ENCODE data around the gene CALY.
"Not testable (repeated sequence)": the region's sequence is repeated elsewhere in the genome, so short reads cannot be mapped to it uniquely, and the experiment has no call there.

The CALY gene

DNA sequence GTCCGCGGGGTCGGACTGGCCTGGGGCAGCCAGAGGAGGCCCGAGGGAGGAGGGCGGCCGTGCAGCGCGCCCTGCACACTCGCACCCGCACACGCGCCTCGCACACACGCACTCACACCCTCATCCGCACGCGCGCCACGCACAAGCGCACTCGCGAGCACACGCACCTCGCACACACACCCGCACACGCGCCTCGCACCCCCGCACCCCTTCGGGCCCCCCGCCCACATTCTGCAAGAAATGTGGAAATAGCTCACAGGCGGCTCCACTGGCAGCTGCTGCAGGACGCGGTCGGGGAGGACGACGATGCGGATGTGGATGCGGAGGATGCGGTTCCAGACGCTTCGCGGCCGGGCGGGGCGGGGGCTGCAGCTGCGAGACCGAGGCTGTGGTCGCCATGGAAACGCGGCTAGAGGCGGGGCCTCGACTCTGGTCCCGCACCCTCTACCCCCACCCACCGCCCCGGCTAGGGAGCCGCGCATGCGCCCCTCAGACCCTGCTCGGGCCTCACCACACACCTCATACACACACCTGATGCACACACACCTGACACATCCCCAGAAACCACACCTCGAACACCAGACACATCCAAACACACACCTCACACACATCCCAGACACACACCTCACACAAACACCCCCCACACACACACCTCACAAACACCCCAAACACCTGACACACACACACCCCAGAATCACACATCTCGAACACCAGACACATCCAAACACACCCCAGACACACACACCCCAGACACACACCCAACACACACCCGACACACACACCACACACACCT lies at the start of gene CALY:
TSS of gene CALY (minus strand) at position 320 of the 793 bp plus-strand sequence. CDS start 7,907 bp downstream, outside the sequence.
- peak; percentile 47 for DNase-seq (ENCODE audit: low spot score)
- H3K36me3 Mint-ChIP-seq (ENCODE audit: low read depth): no peaks in the 10 kb centered on the region
- no peak within 1 kb of the TSS for H3K27ac Mint-ChIP-seq

DNA sequence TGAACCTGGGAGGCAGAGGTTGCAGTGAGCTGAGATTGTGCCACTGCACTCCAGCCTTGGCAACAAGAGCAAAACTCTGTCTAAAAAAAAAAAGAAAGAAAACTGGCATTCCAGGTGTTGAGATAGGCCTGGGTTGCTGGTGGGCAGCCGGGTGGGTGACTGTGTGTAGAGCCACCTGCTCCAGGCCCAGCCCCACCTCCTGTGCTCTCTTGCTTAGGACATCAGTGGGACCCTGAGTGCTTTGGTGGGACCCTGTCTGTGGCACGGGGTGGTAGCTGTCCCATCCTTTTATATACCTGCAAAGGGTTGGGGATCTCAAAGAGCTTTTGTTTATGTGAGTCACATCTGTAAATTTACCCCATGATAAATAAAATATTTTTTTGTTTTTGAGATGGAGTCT lies 48.5 kb upstream of the CALY start:
- Mint-ChIP-seq H3K27ac (no peak overlapping the region), H3K9me3 (no peaks in the 10 kb centered on the region)

More for the DNA sequence above, at the start of gene CALY:
- peak within 1 kb of the TSS; percentile 55 for H3K4me3 Mint-ChIP-seq
- H3K9me3 Mint-ChIP-seq: no peaks in the 10 kb centered on the region
- peaks cover 6% of the 10 kb centered on the region for H3K4me1 Mint-ChIP-seq (ENCODE audit: low read depth)
- peaks cover 27% of the 10 kb centered on the region for H3K27me3 Mint-ChIP-seq (ENCODE audit: low read depth)

DNA sequence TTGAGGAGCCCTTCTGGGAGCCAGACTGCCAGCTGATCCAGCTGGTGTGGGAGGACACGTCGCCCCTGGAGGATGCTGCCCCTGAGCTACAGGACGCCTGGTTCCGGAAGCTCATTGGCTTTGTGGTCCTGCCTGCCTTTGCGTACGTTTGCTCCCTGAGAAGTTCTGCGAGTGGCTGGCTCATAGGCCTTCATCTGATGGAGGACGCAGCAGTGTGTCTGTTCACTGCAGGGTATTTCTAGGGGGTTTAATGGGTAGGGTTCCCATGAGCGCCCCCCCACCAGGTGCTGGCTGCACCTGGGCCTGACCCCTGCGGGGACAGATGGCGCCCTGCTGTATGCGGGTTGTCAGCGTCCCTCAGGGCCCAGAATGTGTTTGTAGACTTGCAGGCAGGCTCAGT lies 47.4 kb upstream of the CALY start:
- DNase-seq (ENCODE audit: low spot score): no peak
- peaks cover 3% of the 10 kb centered on the region for H3K36me3 Mint-ChIP-seq (ENCODE audit: low read depth)
- no peaks in the 10 kb centered on the region for H3K27me3 Mint-ChIP-seq (ENCODE audit: low read depth)
- peaks cover 11% of the 10 kb centered on the region for H3K4me1 Mint-ChIP-seq (ENCODE audit: low read depth)
- no peak overlapping the region for H3K27ac Mint-ChIP-seq
- H3K9me3 Mint-ChIP-seq: no peaks in the 10 kb centered on the region
- no peak overlapping the region for H3K4me3 Mint-ChIP-seq

More for the DNA sequence above, 48.5 kb upstream of the CALY start:
- Mint-ChIP-seq H3K4me3 (no peak overlapping the region), H3K36me3 (ENCODE audit: low read depth) (peaks cover 3% of the 10 kb centered on the region), H3K4me1 (ENCODE audit: low read depth) (peaks cover 20% of the 10 kb centered on the region), H3K27me3 (ENCODE audit: low read depth) (no peaks in the 10 kb centered on the region)
- DNase-seq (ENCODE audit: low spot score): no peak

DNA sequence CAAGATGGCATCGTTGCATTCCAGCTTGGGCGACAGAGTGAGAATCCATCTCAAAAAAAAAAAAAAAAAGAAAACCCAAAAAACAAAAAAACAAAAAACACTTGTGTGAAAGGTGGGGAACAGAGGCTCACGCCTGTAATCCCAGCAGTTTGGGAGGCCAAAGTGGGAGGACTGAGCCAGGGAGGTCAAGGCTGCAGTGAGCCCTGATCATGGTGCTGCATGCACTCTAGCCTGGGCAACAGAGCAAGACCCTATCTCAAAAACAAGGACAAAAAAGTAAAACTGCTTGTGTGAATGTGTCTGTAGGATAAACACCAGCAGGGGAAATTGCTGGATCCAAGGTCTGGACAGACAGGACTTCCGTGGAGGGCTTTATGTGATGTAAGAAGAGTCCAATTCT lies 46.9 kb upstream of the CALY start:
- Mint-ChIP-seq H3K4me1 (ENCODE audit: low read depth) (peaks cover 8% of the 10 kb centered on the region), H3K9me3 (no peaks in the 10 kb centered on the region), H3K27ac (no peak overlapping the region), H3K36me3 (ENCODE audit: low read depth) (peaks cover 3% of the 10 kb centered on the region), H3K27me3 (ENCODE audit: low read depth) (no peaks in the 10 kb centered on the region), H3K4me3 (no peak overlapping the region)
- no peak for DNase-seq (ENCODE audit: low spot score)

GRCh38 chr10:133381036-133381435 lies 44.3 kb upstream of the CALY start:
- no peak overlapping the region for H3K4me3 Mint-ChIP-seq

GRCh38 chr10:133379801-133380666 lies 43.3 kb upstream of the CALY start:
- no peak overlapping the region for H3K27ac Mint-ChIP-seq
- peak overlapping the region; percentile 60 for H3K4me3 Mint-ChIP-seq
- H3K9me3 Mint-ChIP-seq: no peaks in the 10 kb centered on the region
- DNase-seq (ENCODE audit: low spot score): no peak
- peaks cover under 1% of the 10 kb centered on the region for H3K27me3 Mint-ChIP-seq (ENCODE audit: low read depth)
- H3K36me3 Mint-ChIP-seq (ENCODE audit: low read depth): no peaks in the 10 kb centered on the region
- H3K4me1 Mint-ChIP-seq (ENCODE audit: low read depth): peaks cover 4% of the 10 kb centered on the region

More at GRCh38 chr10:133381036-133381435, 44.3 kb upstream of the CALY start:
- H3K4me1 Mint-ChIP-seq (ENCODE audit: low read depth): peaks cover 4% of the 10 kb centered on the region
- H3K36me3 Mint-ChIP-seq (ENCODE audit: low read depth): no peaks in the 10 kb centered on the region
- H3K9me3 Mint-ChIP-seq: no peaks in the 10 kb centered on the region
- no peak overlapping the region for H3K27ac Mint-ChIP-seq
- DNase-seq (ENCODE audit: low spot score): no peak
- H3K27me3 Mint-ChIP-seq (ENCODE audit: low read depth): no peaks in the 10 kb centered on the region

DNA sequence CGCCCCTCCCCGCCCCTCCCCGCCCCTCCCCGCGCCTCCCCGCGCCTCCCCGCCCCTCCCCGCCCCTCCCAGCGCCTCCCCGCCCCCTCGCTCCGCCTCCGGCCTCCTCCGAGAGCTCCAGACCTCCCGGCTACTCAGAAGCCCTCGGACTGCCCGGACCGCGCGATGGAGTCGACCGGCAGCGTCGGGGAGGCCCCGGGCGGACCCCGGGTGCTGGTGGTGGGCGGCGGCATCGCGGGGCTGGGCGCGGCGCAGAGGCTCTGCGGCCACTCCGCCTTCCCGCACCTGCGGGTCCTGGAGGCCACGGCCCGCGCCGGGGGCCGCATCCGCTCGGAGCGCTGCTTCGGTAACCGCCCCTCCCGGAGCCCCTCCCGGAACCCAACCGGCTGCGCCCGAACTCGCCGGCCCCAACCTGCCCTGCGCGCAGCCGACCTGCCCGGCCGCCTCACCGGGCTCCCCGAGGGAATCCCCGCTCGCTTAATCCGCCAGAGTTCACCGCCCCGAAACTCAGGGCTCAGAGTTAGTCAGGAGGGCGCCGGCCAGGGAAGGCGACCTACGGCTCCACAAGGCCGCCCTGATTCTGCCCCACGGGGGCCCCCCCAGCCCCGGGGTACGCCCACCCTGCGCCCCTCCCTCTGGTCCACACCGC lies 42.6 kb upstream of the CALY start, which contains the start of gene PAOX:
TSS of gene PAOX (plus strand) at position 111 of the 649 bp plus-strand sequence. CDS start at position 166, 55 bp downstream.
- peak; percentile 67 for DNase-seq (ENCODE audit: low spot score)
- Mint-ChIP-seq H3K4me3 (peak within 1 kb of the TSS; percentile 77), H3K27me3 (ENCODE audit: low read depth) (peaks cover 2% of the 10 kb centered on the region), H3K36me3 (ENCODE audit: low read depth) (no peaks in the 10 kb centered on the region), H3K9me3 (no peaks in the 10 kb centered on the region), H3K27ac (peak within 1 kb of the TSS; percentile 55), H3K4me1 (ENCODE audit: low read depth) (peaks cover 7% of the 10 kb centered on the region)

GRCh38 chr10:133378251-133379096 lies 41.8 kb upstream of the CALY start:
- Mint-ChIP-seq H3K36me3 (ENCODE audit: low read depth) (no peaks in the 10 kb centered on the region), H3K27me3 (ENCODE audit: low read depth) (peaks cover 3% of the 10 kb centered on the region), H3K27ac (peak overlapping the region; percentile 55), H3K9me3 (no peaks in the 10 kb centered on the region), H3K4me3 (peak overlapping the region; percentile 77), H3K4me1 (ENCODE audit: low read depth) (peaks cover 9% of the 10 kb centered on the region)
- peak; percentile 64 for DNase-seq (ENCODE audit: low spot score)

GRCh38 chr10:133377818-133378250 lies 41.1 kb upstream of the CALY start:
- H3K9me3 Mint-ChIP-seq: no peaks in the 10 kb centered on the region
- no peak overlapping the region for H3K27ac Mint-ChIP-seq
- peaks cover 11% of the 10 kb centered on the region for H3K4me1 Mint-ChIP-seq (ENCODE audit: low read depth)
- peak overlapping the region; percentile 77 for H3K4me3 Mint-ChIP-seq
- DNase-seq (ENCODE audit: low spot score): no peak
- H3K27me3 Mint-ChIP-seq (ENCODE audit: low read depth): peaks cover 3% of the 10 kb centered on the region
- H3K36me3 Mint-ChIP-seq (ENCODE audit: low read depth): no peaks in the 10 kb centered on the region

- Mint-ChIP-seq H3K36me3 (ENCODE audit: low read depth) (no peaks in the 10 kb centered on the region), H3K4me3 (peak overlapping the region; percentile 77), H3K27me3 (ENCODE audit: low read depth) (peaks cover 3% of the 10 kb centered on the region), H3K27ac (no peak overlapping the region), H3K4me1 (ENCODE audit: low read depth) (peaks cover 11% of the 10 kb centered on the region), H3K9me3 (no peaks in the 10 kb centered on the region)
- no peak for DNase-seq (ENCODE audit: low spot score)
Observed at GRCh38 chr10:133377025-133377817, 40.5 kb upstream of the CALY start.

- H3K27me3 Mint-ChIP-seq (ENCODE audit: low read depth); H3K9me3 Mint-ChIP-seq; H3K36me3 Mint-ChIP-seq (ENCODE audit: low read depth); DNase-seq (ENCODE audit: low spot score); H3K4me1 Mint-ChIP-seq (ENCODE audit: low read depth): not testable (repeated sequence)
- Mint-ChIP-seq H3K27ac (peak overlapping the region; percentile 55), H3K4me3 (peak overlapping the region; percentile 54)
Observed at GRCh38 chr10:133376183-133376582, 39.5 kb upstream of the CALY start.

GRCh38 chr10:133375357-133376115 lies 38.8 kb upstream of the CALY start:
- no peak for DNase-seq (ENCODE audit: low spot score)
- peaks cover 2% of the 10 kb centered on the region for H3K36me3 Mint-ChIP-seq (ENCODE audit: low read depth)
- H3K27me3 Mint-ChIP-seq (ENCODE audit: low read depth): peaks cover 3% of the 10 kb centered on the region
- H3K4me3 Mint-ChIP-seq: peak overlapping the region; percentile 79
- no peak overlapping the region for H3K27ac Mint-ChIP-seq
- H3K4me1 Mint-ChIP-seq (ENCODE audit: low read depth): peaks cover 7% of the 10 kb centered on the region
- H3K9me3 Mint-ChIP-seq: no peaks in the 10 kb centered on the region
